OCI-LY7 (cell line): ENCODE results near the gene C11orf24. TPM values are rescaled to one million over a fixed set of nuclear protein-coding genes. Genes with fewer than 3 reads are reported as not detected.
A peak's percentile ranks its signal among the peaks of the same experiment; 100 is the strongest.

Experiments
- Bru-seq: library from RNA; stranded (reverse); fragments of 400-500 nt; gene quantifications from one replicate; lab custom pipeline; 2021; lab: Mats Ljungman, UMichigan
- BruChase-seq, 2 experiments: library from RNA; stranded (reverse); fragments of 400-500 nt; gene quantifications; one replicate each; lab custom pipeline; 2021; lab: Mats Ljungman, UMichigan
- BruUV-seq: library from RNA; stranded (reverse); fragments of 400-500 nt; replicated peaks from 2 replicates; lab custom pipeline; 2021; lab: Mats Ljungman, UMichigan
- CTCF ChIA-PET: fragments of 300-600 bp; sonication (Branson Sonifier 250); formaldehyde crosslinking; loops from one replicate; lab custom pipeline; 2022; ENCODE audit warnings: antibody characterized with exemption; ENCODE audit not compliant: unreplicated experiment; lab: Charles Lee
- POLR2A ChIA-PET: fragments of 300-600 bp; sonication (Branson Sonifier 250); formaldehyde crosslinking; loops from one replicate; lab custom pipeline; 2022; ENCODE audit warnings: antibody characterized with exemption; lab: Charles Lee
- DNase-seq: peaks from one replicate; pipeline ENCODE4 v3.0.0-alpha.2; 2015; ENCODE audit warnings: low spot score
- H2AFZ ChIP-seq: fragments of 200-600 bp; sonication (generic), shearing (Covaris generic); 2 replicates; pipeline ENCODE4 v1.6.1; 2014; ENCODE audit warnings: mild to moderate bottlenecking, antibody characterized with exemption, low read length, moderate library complexity
- H3K27ac ChIP-seq: fragments of 200-600 bp; sonication (generic); 2 replicates; pipeline ENCODE4 v1.5.1; 2014; ENCODE audit warnings: mixed run types, low read depth, mild to moderate bottlenecking, moderate library complexity, low read length, inconsistent platforms; ENCODE audit not compliant: poor library complexity, severe bottlenecking
- H3K36me3 ChIP-seq: fragments of 200-600 bp; sonication (generic); 2 replicates; pipeline ENCODE4 v1.6.1; 2014; ENCODE audit warnings: mild to moderate bottlenecking, antibody characterized with exemption, low read length, moderate library complexity, mixed read lengths; ENCODE audit not compliant: insufficient read depth
- H3K4me1 ChIP-seq: fragments of 200-600 bp; sonication (generic); 2 replicates; pipeline ENCODE4 v1.5.1; 2014; ENCODE audit warnings: mild to moderate bottlenecking, low read length; ENCODE audit not compliant: insufficient read depth, poor library complexity, severe bottlenecking
- H3K4me2 ChIP-seq: fragments of 200-600 bp; sonication (generic); 2 replicates; pipeline ENCODE4 v1.6.1; 2014; ENCODE audit warnings: mild to moderate bottlenecking, low read length
- H3K4me3 ChIP-seq: fragments of 200-600 bp; sonication (generic); 2 replicates; pipeline ENCODE4 v1.5.1; 2014; ENCODE audit warnings: mild to moderate bottlenecking, low read depth, low read length; ENCODE audit not compliant: poor library complexity, severe bottlenecking
- H3K79me2 ChIP-seq: fragments of 200-600 bp; sonication (generic); 2 replicates; pipeline ENCODE4 v1.6.1; 2016; ENCODE audit warnings: low read depth, mild to moderate bottlenecking, low read length, moderate library complexity, mixed read lengths; ENCODE audit not compliant: insufficient read depth
- H3K9me2 ChIP-seq: fragments of 200-600 bp; sonication (generic); 2 replicates; pipeline ENCODE4 v1.6.1; 2016; ENCODE audit warnings: mild to moderate bottlenecking, low read length, mixed read lengths; ENCODE audit not compliant: insufficient read depth
- H3K9me3 ChIP-seq: fragments of 200-600 bp; sonication (generic); 2 replicates; pipeline ENCODE4 v1.6.1; 2014; ENCODE audit warnings: mild to moderate bottlenecking, mixed run types, low read length, mixed read lengths
- H4K20me1 ChIP-seq: fragments of 200-600 bp; sonication (generic); 2 replicates; pipeline ENCODE4 v1.6.1; 2014; ENCODE audit warnings: mild to moderate bottlenecking, antibody characterized with exemption, low read length, moderate library complexity, mixed read lengths; ENCODE audit not compliant: insufficient read depth
- CTCF ChIP-seq: fragments of 200-600 bp; sonication (generic); conservative IDR thresholded peaks from 2 replicates; pipeline ENCODE4 v1.5.1; 2014; ENCODE audit warnings: mild to moderate bottlenecking, antibody characterized with exemption, low read length, moderate library complexity, mixed read lengths
- EZH2phosphoT487 ChIP-seq: fragments of 200-600 bp; sonication (generic); IDR thresholded peaks from 2 replicates; pipeline ENCODE4 v1.6.1; 2018; ENCODE audit warnings: low read depth, borderline replicate concordance, mild to moderate bottlenecking, mixed run types, antibody characterized with exemption, low read length, moderate library complexity, mixed read lengths
- intact Hi-C: fragments of 100-400 bp; cut with micrococcal nuclease; formaldehyde crosslinking; loops from one replicate; pipeline ENCODE4 v1.10.0; 2022; ENCODE audit not compliant: unreplicated experiment
- long read RNA-seq: library from polyadenylated mRNA; stranded (forward); transcript quantifications from one replicate; pipeline ENCODE4 v2.0.0, GENCODE V29; 2022
- total RNA-seq, 2 experiments: library from RNA; depleted of rRNA in 1 of 2; stranded (reverse); fragments of >200 nt in 1 of 2; shearing (Covaris generic) in 1 of 2; gene quantifications; 2 replicates each; pipeline ENCODE4 v1.2.3, GENCODE V29; 2014 to 2022

The C11orf24 gene
- total RNA-seq (2014; rRNA removed; shearing (Covaris generic)) = 53.9 and 81.1 TPM in 2 replicates
- 94.1 and 114 TPM in 2 replicates for total RNA-seq (2022)
- percentile 73 among the genes with signal in this experiment for Bru-seq, nascent RNA
- percentile 71 among the genes with signal in this experiment for BruChase-seq, experiment 1, labeled RNA remaining after a 6-hour chase
- BruChase-seq, experiment 2, labeled RNA remaining after a 2-hour chase = percentile 73 among the genes with signal in this experiment
- long read RNA-seq, transcript C11orf24-201 (4 exons, 2,063 nt) = major isoform, 22 of 94 reads
- long read RNA-seq, partial matches to known transcripts = 10 of 94 reads
- long read RNA-seq, other reads (novel, unspliced or antisense) = 57 of 94 reads

DNA sequence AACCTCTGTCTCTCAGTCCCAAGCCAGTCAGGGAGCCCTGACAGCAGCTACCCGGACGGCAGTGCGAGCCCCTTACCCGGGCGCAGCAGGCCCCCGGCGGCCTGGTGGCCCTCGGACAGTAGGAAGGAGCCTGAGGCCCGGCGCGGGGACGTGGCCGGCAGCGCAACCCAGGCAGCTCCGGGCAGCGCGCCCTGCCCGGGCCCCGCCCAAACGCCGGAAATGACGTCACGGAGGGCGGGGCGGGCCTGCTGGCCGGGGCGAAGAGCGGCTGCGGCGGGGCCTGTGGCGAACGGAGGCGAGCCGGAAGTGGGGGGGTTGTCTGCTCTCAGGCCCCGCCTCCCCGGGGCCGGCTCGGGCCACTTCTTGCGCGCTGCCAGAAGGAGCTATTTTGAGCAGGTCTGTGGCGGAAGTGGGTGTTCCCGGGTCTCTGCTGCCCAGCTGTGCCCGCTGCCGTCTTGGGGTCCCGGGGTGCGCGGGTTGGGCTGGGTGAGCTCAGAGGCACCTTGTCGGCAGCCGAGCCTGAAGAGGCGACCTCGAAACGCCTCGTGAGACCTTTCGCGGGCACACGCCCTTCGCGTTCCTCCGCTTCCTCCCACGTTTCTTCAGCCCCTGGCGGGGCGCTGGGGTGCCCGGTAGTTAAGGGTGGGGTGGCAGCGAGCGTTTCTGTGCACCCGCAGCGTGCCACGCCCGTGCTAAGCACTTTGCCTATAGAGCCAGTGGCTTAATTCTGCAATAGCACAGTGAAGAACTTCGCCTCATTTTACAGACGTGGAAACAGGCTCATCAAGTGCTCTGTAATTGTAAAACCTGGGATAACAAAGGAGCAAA is at the start of gene C11orf24:
Gene C11orf24, minus strand, starts transcription at position 193 of the 828 bp plus-strand sequence. CDS start 8,206 bp downstream, outside the sequence.
- Histone ChIP-seq H3K4me3 (peak within 1 kb of the TSS; percentile 83), H3K4me2 (peak within 1 kb of the TSS; percentile 86), H3K9me3 (peaks cover 18% of the 10 kb centered on the region; the same call in 1 of the 2 replicates), H3K9me2 (no peaks in the 10 kb centered on the region), H2AFZ (no peak within 1 kb of the TSS), H3K36me3 (peaks cover 48% of the 10 kb centered on the region), H3K4me1 (peaks cover 56% of the 10 kb centered on the region), H3K79me2 (peaks cover 46% of the 10 kb centered on the region), H3K27ac (peak within 1 kb of the TSS; percentile 96), H4K20me1 (no peaks in the 10 kb centered on the region)
- TSS peak; percentile 93 for BruUV-seq
- CTCF ChIA-PET = interaction anchor here (0.6 kb wide), 1 partner anchor 626 kb away, joined by 3 read pairs; no protein-coding TSS in a partner anchor
- peak; percentile 98 for DNase-seq
- no peak for TF ChIP-seq EZH2phosphoT487
- no peak for TF ChIP-seq CTCF
- intact Hi-C loops = loop anchor here (1.0 to 10.0 kb wide), 2 partner anchors 25 to 267 kb away; partner anchors contain the start of gene UNC93B1
- POLR2A ChIA-PET = interaction anchor here (0.6 to 2.7 kb wide), 6 partner anchors 14 to 247 kb away, joined by 3 to 11 read pairs (median 4); no protein-coding TSS in a partner anchor

DNA sequence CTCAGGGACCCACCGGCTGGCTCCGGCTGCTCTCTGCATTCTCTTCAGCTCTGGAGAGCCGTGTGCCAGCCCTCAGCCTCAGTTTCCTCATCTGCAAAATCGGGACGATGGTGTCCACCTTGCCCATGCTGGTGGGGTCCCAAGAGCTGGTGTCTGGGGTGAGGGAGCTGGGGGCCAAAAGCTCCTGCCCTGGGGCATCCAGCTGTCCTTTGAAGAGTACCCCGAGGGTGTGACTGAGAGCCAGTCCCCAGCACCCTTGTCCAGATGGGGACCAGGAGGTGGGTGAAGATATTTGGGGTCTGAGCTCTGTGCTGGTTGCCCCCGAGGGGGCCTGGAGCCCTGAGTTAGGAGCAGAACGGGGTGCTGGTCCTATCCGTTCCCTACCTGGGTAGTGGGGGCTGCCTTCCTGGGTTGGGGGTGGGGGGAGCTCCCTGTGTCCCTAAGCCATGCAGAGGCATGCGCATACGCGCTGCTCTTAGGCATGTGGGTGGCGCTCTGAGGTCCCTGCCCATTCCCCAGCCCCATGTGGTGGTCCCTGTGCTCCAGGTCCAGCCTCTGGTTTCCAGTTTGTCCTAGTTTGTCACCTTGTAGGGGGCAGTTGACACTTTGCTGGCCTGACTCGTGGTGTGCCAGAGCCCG is 45.5 kb upstream of the C11orf24 start:
- no peaks in the 10 kb centered on the region for H3K36me3 ChIP-seq
- H3K4me2 ChIP-seq = no peak overlapping the region
- H3K79me2 ChIP-seq = no peaks in the 10 kb centered on the region
- no peaks in the 10 kb centered on the region for H3K4me1 ChIP-seq
- H3K9me3 ChIP-seq = no peaks in the 10 kb centered on the region
- H4K20me1 ChIP-seq = no peaks in the 10 kb centered on the region
- no peaks in the 10 kb centered on the region for H3K9me2 ChIP-seq
- BruUV-seq = no TSS peak
- H3K27ac ChIP-seq = no peak overlapping the region
- no peak overlapping the region for H3K4me3 ChIP-seq
- no peak for DNase-seq
- ChIA-PET POLR2A (no interaction called here), CTCF (no interaction called here)
- intact Hi-C loops = no loop called here
- H2AFZ ChIP-seq = no peak overlapping the region
- TF ChIP-seq EZH2phosphoT487 (no peak), CTCF (no peak)
